ENCODE measurements around the gene GPR63. TPM values are rescaled to one million over a fixed set of nuclear protein-coding genes. Genes with fewer than 3 reads are reported as not detected.

The GPR63 gene
- total and polyA plus RNA-seq, 2 donors (not counting 1 experiment from before 2014, with no cell fraction given) = 1.2 to 3.0 TPM

- H3K4me2 ChIP-seq (ENCODE audit: extremely low read depth, insufficient read depth, low read length) = no peak overlapping the region
- H3K4me1 ChIP-seq (ENCODE audit: control insufficient read depth, extremely low read depth, insufficient read depth, low read length) = no peaks in the 10 kb centered on the region
- no peaks in the 10 kb centered on the region for H3K79me2 ChIP-seq (ENCODE audit: control insufficient read depth, insufficient read depth, low read length)
- no peaks in the 10 kb centered on the region for H4K20me1 ChIP-seq (ENCODE audit: control insufficient read depth, extremely low read depth, insufficient read depth, low read length)
- no peak for DNase-seq (ENCODE audit: low read depth in 2 of 2)
- H3K9me3 ChIP-seq (ENCODE audit: control insufficient read depth, insufficient read depth, low read depth, low read length) = no peaks in the 10 kb centered on the region
- H3K27ac ChIP-seq (ENCODE audit: insufficient read depth, low read length) = no peak overlapping the region
- H2AFZ ChIP-seq (ENCODE audit: low read length) = no peak overlapping the region
- no peak overlapping the region for H3K9ac ChIP-seq (ENCODE audit: insufficient read depth, low read length)
- TF ChIP-seq CTCF (conservative IDR thresholded peaks at IDR 0.05 in 1 of 2, IDR thresholded peaks at IDR 0.05 in 1 of 2; ENCODE audit: low read depth in 1 of 2, low read length in 2 of 2) (no peak), EZH2 (IDR thresholded peaks at IDR 0.05; ENCODE audit: low read length, missing control alignments) (no peak)
- no peaks in the 10 kb centered on the region for H3K27me3 ChIP-seq (ENCODE audit: control insufficient read depth, insufficient read depth, low read length)
- H3K36me3 ChIP-seq (ENCODE audit: control insufficient read depth, insufficient read depth, low read length) = no peaks in the 10 kb centered on the region
- H3K4me3 ChIP-seq (replicated peaks in 1 of 4; ENCODE audit: control extremely low read depth in 1 of 4, insufficient read depth in 1 of 4, low read depth in 3 of 4, low read length in 4 of 4) = no peak overlapping the region
Observed at GRCh38 chr6:96784650-96785049, 52.6 kb downstream of the GPR63 start.

- no peak overlapping the region for H2AFZ ChIP-seq (ENCODE audit: low read length)
- no peak for DNase-seq (ENCODE audit: low read depth in 2 of 2)
- no peaks in the 10 kb centered on the region for H3K4me1 ChIP-seq (ENCODE audit: control insufficient read depth, extremely low read depth, insufficient read depth, low read length)
- no peak overlapping the region for H3K4me2 ChIP-seq (ENCODE audit: extremely low read depth, insufficient read depth, low read length)
- H3K4me3 ChIP-seq (replicated peaks in 1 of 4; ENCODE audit: control extremely low read depth in 1 of 4, insufficient read depth in 1 of 4, low read depth in 3 of 4, low read length in 4 of 4) = no peak overlapping the region
- TF ChIP-seq EZH2 (IDR thresholded peaks at IDR 0.05; ENCODE audit: low read length, missing control alignments) (no peak), CTCF (conservative IDR thresholded peaks at IDR 0.05 in 1 of 2, IDR thresholded peaks at IDR 0.05 in 1 of 2; ENCODE audit: low read depth in 1 of 2, low read length in 2 of 2) (no peak)
- no peaks in the 10 kb centered on the region for H3K36me3 ChIP-seq (ENCODE audit: control insufficient read depth, insufficient read depth, low read length)
- H3K79me2 ChIP-seq (ENCODE audit: control insufficient read depth, insufficient read depth, low read length) = no peaks in the 10 kb centered on the region
- H3K27me3 ChIP-seq (ENCODE audit: control insufficient read depth, insufficient read depth, low read length) = no peaks in the 10 kb centered on the region
- H3K9me3 ChIP-seq (ENCODE audit: control insufficient read depth, insufficient read depth, low read depth, low read length) = no peaks in the 10 kb centered on the region
- H3K9ac ChIP-seq (ENCODE audit: insufficient read depth, low read length) = no peak overlapping the region
- no peak overlapping the region for H3K27ac ChIP-seq (ENCODE audit: insufficient read depth, low read length)
- H4K20me1 ChIP-seq (ENCODE audit: control insufficient read depth, extremely low read depth, insufficient read depth, low read length) = no peaks in the 10 kb centered on the region
Observed at GRCh38 chr6:96783307-96783706, 54.0 kb downstream of the GPR63 start.

GRCh38 chr6:96781557-96781956 is 55.7 kb downstream of the GPR63 start:
- no peak for TF ChIP-seq EZH2 (IDR thresholded peaks at IDR 0.05; ENCODE audit: low read length, missing control alignments)
- TF ChIP-seq CTCF (conservative IDR thresholded peaks at IDR 0.05 in 1 of 2, IDR thresholded peaks at IDR 0.05 in 1 of 2; ENCODE audit: low read depth in 1 of 2, low read length in 2 of 2) = no peak
- H3K9ac ChIP-seq (ENCODE audit: insufficient read depth, low read length) = no peak overlapping the region
- no peak for DNase-seq (ENCODE audit: low read depth in 2 of 2)
- no peak overlapping the region for H3K4me3 ChIP-seq (replicated peaks in 1 of 4; ENCODE audit: control extremely low read depth in 1 of 4, insufficient read depth in 1 of 4, low read depth in 3 of 4, low read length in 4 of 4)
- H3K27ac ChIP-seq (ENCODE audit: insufficient read depth, low read length) = no peak overlapping the region
- H3K36me3 ChIP-seq (ENCODE audit: control insufficient read depth, insufficient read depth, low read length) = no peaks in the 10 kb centered on the region
- no peaks in the 10 kb centered on the region for H4K20me1 ChIP-seq (ENCODE audit: control insufficient read depth, extremely low read depth, insufficient read depth, low read length)
- no peak overlapping the region for H3K4me2 ChIP-seq (ENCODE audit: extremely low read depth, insufficient read depth, low read length)
- H3K27me3 ChIP-seq (ENCODE audit: control insufficient read depth, insufficient read depth, low read length) = no peaks in the 10 kb centered on the region
- no peaks in the 10 kb centered on the region for H3K4me1 ChIP-seq (ENCODE audit: control insufficient read depth, extremely low read depth, insufficient read depth, low read length)
- no peaks in the 10 kb centered on the region for H3K79me2 ChIP-seq (ENCODE audit: control insufficient read depth, insufficient read depth, low read length)
- H2AFZ ChIP-seq (ENCODE audit: low read length) = no peak overlapping the region
- no peaks in the 10 kb centered on the region for H3K9me3 ChIP-seq (ENCODE audit: control insufficient read depth, insufficient read depth, low read depth, low read length)

Data from fibroblast of lung (primary cell).